Cardiac muscle cell (in vitro differentiated cells and primary cell): Measurements from ENCODE around the gene GPC5. TPM values are rescaled to one million over a fixed set of nuclear protein-coding genes. Genes with fewer than 3 reads are reported as not detected.
"Not testable (repeated sequence)": the region's sequence is repeated elsewhere in the genome, so short reads cannot be mapped to it uniquely, and the experiment has no call there.

Source experiments
- DNase-seq, 2 donors: peaks; one replicate each; pipeline versions ENCODE4 v3.0.0 to v3.0.0-alpha.2; 2010 to 2017; ENCODE audit warnings: low read depth in 1 of 2, low spot score in 1 of 2
- H3K27ac ChIP-seq: fragments of 200-600 bp; sonication (generic); 2 replicates; pipeline ENCODE4 v1.5.1; 2016
- H3K27me3 ChIP-seq: fragments of 200-600 bp; sonication (generic); 2 replicates; pipeline ENCODE4 v1.6.0; 2016; ENCODE audit warnings: control low read depth
- H3K36me3 ChIP-seq: fragments of 200-600 bp; sonication (generic); 2 replicates; pipeline ENCODE4 v1.5.1; 2016; ENCODE audit warnings: control low read depth
- H3K4me1 ChIP-seq: fragments of 200-600 bp; sonication (generic); 2 replicates; pipeline ENCODE4 v1.8.1; 2017; ENCODE audit warnings: low read depth, mild to moderate bottlenecking, mixed run types
- H3K4me3 ChIP-seq: fragments of 200-600 bp; sonication (generic); 2 replicates; pipeline ENCODE4 v1.5.1; 2016; ENCODE audit warnings: mild to moderate bottlenecking
- H3K9me3 ChIP-seq: fragments of 200-600 bp; sonication (generic); 2 replicates; pipeline ENCODE4 v1.5.1; 2017; ENCODE audit warnings: low read depth, mild to moderate bottlenecking, control low read depth
- polyA plus RNA-seq: library from polyadenylated mRNA; unstranded; fragments of >200 nt; fragmentation: Nextera tagmentation; extraction: Ambion mirVana; gene quantifications from 2 replicates; pipeline ENCODE4 v1.2.1, GENCODE V29; 2016
- total RNA-seq: library from RNA; depleted of rRNA; stranded (reverse); fragments of >200 nt; gene quantifications from 2 replicates; pipeline ENCODE4 v1.2.3, GENCODE V29; 2016
- TF ChIP-seq, protein P1 (sequence below): IDR thresholded peaks from 2 replicates; pipeline ENCODE4 v1.5.1; 2012; ENCODE audit warnings: low read depth, mild to moderate bottlenecking, low read length

The GPC5 gene
- total and polyA plus RNA-seq, 2 experiments from 2014 or later = 0.97 to 3.3 TPM

GRCh38 chr13:91660076-91660415 lies 261.6 kb downstream of the GPC5 start:
- no peaks in the 10 kb centered on the region for H3K27me3 ChIP-seq
- no peaks in the 10 kb centered on the region for H3K9me3 ChIP-seq
- H3K36me3 ChIP-seq = no peaks in the 10 kb centered on the region
- H3K4me1 ChIP-seq = no peaks in the 10 kb centered on the region
- TF ChIP-seq, protein P1, sequence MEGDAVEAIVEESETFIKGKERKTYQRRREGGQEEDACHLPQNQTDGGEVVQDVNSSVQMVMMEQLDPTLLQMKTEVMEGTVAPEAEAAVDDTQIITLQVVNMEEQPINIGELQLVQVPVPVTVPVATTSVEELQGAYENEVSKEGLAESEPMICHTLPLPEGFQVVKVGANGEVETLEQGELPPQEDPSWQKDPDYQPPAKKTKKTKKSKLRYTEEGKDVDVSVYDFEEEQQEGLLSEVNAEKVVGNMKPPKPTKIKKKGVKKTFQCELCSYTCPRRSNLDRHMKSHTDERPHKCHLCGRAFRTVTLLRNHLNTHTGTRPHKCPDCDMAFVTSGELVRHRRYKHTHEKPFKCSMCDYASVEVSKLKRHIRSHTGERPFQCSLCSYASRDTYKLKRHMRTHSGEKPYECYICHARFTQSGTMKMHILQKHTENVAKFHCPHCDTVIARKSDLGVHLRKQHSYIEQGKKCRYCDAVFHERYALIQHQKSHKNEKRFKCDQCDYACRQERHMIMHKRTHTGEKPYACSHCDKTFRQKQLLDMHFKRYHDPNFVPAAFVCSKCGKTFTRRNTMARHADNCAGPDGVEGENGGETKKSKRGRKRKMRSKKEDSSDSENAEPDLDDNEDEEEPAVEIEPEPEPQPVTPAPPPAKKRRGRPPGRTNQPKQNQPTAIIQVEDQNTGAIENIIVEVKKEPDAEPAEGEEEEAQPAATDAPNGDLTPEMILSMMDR = no peak
- H3K4me3 ChIP-seq = no peak overlapping the region
- no peak for DNase-seq
- H3K27ac ChIP-seq = no peak overlapping the region

DNA sequence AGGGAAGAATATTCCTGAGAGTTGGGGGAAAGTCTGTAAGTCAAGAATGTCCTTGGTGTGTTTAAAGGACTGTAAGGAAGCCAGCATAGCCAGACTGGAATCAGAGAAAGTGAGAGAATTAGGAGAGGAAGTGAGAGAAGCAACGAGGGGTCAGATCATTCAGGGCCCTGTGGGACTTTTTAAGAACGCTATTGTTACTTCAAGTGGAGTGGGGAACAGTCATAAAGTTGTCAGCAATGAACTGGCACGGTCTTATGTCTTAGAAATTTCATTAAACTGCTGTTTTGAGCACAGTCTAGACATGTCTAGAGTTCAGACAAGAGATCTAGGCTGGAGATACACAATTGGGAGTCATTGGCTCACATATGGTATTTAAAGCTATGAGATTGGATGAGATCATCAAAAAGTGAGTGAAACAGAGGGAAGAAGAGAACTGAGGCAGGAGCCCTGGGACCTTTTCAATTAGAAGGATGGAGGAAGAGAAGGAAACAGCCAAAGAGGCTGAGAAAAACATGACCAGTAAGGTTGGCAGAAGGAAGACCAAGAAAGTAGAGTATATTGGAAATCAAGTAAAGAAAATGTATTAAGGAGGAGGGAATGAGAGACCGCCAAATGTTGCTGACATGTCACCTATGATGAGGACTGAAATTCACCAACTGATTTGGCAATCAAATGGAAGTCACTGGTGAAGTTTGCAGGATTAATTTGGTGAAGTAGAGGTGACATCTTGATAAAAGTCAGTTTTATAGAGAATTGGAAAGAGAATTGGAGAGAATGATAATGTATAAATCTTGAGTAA lies 263.5 kb downstream of the GPC5 start:
- no peaks in the 10 kb centered on the region for H3K27me3 ChIP-seq
- H3K27ac ChIP-seq = no peak overlapping the region
- H3K4me1 ChIP-seq = no peaks in the 10 kb centered on the region
- TF ChIP-seq, protein P1 = no peak
- no peak overlapping the region for H3K4me3 ChIP-seq
- DNase-seq = no peak
- no peaks in the 10 kb centered on the region for H3K36me3 ChIP-seq
- H3K9me3 ChIP-seq = no peaks in the 10 kb centered on the region

- TF ChIP-seq, protein P1 = no peak
- Histone ChIP-seq H3K9me3 (no peaks in the 10 kb centered on the region), H3K36me3 (no peaks in the 10 kb centered on the region), H3K27me3 (no peaks in the 10 kb centered on the region), H3K4me1 (no peaks in the 10 kb centered on the region), H3K4me3 (no peak overlapping the region), H3K27ac (no peak overlapping the region)
- no peak for DNase-seq
Observed at GRCh38 chr13:91664039-91664438, 265.6 kb downstream of the GPC5 start.

DNA sequence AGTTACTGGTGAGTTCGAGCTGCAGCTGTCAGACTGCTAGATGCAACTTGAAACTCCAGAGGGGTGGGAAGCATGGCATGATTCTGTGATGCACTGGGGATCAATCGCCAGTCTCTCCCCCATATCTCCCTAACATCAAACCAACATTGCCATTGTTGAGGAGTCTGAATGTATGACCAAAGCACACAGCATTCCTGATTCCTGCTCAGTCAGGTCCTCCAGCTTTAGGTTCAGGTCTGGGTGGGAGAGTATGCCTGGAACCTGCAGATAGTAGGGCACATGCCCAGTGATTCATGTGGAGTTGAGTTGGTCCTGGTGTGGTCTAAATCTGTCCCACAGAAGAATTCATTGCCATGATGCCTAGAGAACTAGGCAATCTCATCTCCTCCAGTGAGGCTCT lies 269.1 kb downstream of the GPC5 start:
- H3K27ac ChIP-seq = no peak overlapping the region
- TF ChIP-seq, protein P1 = no peak
- no peaks in the 10 kb centered on the region for H3K36me3 ChIP-seq
- DNase-seq = no peak
- no peak overlapping the region for H3K4me3 ChIP-seq
- H3K9me3 ChIP-seq = no peaks in the 10 kb centered on the region
- no peaks in the 10 kb centered on the region for H3K4me1 ChIP-seq
- H3K27me3 ChIP-seq = no peaks in the 10 kb centered on the region

GRCh38 chr13:91668866-91669495 lies 270.6 kb downstream of the GPC5 start:
- H3K27me3 ChIP-seq = no peaks in the 10 kb centered on the region
- H3K36me3 ChIP-seq = no peaks in the 10 kb centered on the region
- no peak overlapping the region for H3K27ac ChIP-seq
- H3K4me1 ChIP-seq = no peaks in the 10 kb centered on the region
- TF ChIP-seq, protein P1 = no peak
- H3K9me3 ChIP-seq = no peaks in the 10 kb centered on the region
- H3K4me3 ChIP-seq = no peak overlapping the region
- no peak for DNase-seq

- DNase-seq, H3K36me3 ChIP-seq: not testable (repeated sequence)
Observed at GRCh38 chr13:91674347-91674746, 275.9 kb downstream of the GPC5 start.

More at GRCh38 chr13:91674347-91674746, 275.9 kb downstream of the GPC5 start:
- H3K9me3 ChIP-seq, H3K4me3 ChIP-seq, H3K27ac ChIP-seq, H3K4me1 ChIP-seq, H3K27me3 ChIP-seq: not testable (repeated sequence)
